Choroid plexus epithelial cell (primary cell): ENCODE results near the gene MT1A.

Source experiments
- DNase-seq: peaks from one replicate; pipeline ENCODE4 v3.0.0-alpha.2; 2010; ENCODE audit warnings: low read depth
- H3K4me3 ChIP-seq: 2 replicates; pipeline ENCODE4 v1.5.1; 2011; ENCODE audit warnings: low read depth, mild to moderate bottlenecking, control low read depth, low read length, moderate library complexity
- TF ChIP-seq, protein P1 (sequence below): conservative IDR thresholded peaks from 2 replicates; pipeline ENCODE4 v1.5.1; 2011; ENCODE audit warnings: low read depth, mild to moderate bottlenecking, control low read depth, inconsistent platforms, low read length, moderate library complexity

Gene MT1A

DNA sequence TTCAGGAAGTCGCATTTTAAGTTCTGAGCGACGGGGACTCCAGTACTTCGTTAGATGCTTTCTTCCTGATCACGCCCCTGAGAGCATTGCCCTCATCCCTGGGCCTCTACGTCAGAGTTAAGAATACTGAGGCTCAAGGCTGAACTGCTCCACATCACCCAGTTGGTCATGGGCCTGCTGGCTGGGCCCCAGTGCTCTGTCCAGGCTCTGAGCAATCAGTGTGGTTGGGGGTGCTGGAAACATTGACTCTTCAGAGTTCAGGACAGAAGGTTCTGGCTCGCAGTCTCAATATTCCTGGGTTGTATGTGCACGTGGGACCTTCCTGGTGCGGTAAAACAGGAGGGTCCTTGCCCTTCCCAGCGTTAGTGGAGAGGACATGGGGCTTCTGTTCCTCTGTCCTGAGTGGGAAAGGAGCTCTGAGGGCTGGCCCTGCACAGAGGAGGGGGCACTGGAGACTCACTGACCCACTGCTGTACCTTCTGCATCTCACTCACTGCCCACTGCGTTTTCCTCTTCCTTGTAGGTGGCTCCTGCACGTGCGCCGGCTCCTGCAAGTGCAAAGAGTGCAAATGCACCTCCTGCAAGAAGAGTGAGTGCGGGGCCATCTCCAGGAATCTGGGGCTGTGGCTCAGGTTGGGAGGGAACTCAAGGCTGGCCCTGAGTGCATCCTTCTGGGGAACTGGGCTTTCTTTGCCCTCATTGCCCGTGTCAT, 12.4 kb upstream of the MT1A start:
- TF ChIP-seq, protein P1, sequence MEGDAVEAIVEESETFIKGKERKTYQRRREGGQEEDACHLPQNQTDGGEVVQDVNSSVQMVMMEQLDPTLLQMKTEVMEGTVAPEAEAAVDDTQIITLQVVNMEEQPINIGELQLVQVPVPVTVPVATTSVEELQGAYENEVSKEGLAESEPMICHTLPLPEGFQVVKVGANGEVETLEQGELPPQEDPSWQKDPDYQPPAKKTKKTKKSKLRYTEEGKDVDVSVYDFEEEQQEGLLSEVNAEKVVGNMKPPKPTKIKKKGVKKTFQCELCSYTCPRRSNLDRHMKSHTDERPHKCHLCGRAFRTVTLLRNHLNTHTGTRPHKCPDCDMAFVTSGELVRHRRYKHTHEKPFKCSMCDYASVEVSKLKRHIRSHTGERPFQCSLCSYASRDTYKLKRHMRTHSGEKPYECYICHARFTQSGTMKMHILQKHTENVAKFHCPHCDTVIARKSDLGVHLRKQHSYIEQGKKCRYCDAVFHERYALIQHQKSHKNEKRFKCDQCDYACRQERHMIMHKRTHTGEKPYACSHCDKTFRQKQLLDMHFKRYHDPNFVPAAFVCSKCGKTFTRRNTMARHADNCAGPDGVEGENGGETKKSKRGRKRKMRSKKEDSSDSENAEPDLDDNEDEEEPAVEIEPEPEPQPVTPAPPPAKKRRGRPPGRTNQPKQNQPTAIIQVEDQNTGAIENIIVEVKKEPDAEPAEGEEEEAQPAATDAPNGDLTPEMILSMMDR: no peak
- DNase-seq: peak; percentile 83
- H3K4me3 ChIP-seq: peak overlapping the region; percentile 72

DNA sequence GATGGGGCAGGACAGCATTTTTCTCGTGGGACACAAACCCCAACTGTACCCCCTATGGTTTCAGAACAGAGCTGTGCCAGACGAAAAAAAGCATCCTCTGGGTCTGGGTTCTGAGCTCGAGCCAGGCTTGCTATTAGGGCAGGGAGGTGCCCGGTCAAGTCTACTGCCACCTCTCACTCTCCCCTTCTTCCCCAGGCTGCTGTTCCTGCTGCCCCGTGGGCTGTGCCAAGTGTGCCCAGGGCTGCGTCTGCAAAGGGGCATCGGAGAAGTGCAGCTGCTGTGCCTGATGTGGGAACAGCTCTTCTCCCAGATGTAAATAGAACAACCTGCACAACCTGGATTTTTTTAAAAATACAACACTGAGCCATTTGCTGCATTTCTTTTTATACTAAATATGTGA, 11.8 kb upstream of the MT1A start:
- peak overlapping the region; percentile 72 for H3K4me3 ChIP-seq
- TF ChIP-seq, protein P1: no peak
- no peak for DNase-seq

DNA sequence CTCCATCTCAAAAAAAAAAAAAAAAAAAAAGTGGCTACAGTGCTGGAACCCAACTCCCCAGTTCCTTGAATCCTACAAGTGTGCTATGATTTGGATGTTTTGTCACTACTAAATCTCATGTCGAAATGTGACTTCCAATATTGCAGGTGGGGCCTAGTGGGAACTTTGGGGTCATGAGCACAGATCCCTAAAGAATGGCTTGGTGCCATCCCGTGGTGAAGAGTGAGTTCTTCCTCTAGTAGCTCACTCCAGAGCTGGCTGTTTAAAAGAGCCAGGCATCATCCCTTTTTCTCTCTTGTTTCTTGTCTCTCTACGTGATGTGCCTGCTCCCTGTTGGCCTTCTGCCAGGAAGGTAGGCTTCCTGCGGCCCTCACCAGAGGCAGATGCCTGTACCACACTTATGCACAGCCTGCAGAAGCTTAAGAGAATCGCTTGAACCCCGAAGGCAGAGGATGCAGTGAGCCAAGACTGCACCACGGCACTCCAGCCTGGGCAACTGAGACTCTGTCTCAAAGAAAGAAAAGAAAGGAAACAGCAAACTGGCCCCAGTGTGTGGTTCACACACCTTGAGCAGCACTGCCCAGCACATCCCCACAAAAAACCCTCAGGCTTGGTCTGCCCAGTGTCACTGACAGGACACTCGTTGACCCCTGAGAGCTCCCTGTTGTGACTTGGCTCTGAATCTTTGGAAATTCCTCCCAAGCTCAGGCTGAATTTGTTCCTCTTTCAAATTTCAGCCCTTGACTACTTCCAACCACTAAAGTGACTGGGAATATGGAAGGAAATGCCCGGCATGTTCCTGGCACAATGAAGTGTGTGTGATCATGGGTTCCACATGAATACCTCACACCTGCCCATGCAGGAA, 9.7 kb upstream of the MT1A start:
- TF ChIP-seq, protein P1: peak; percentile 7
- H3K4me3 ChIP-seq: no peak overlapping the region
- peak; percentile 33 for DNase-seq

DNA sequence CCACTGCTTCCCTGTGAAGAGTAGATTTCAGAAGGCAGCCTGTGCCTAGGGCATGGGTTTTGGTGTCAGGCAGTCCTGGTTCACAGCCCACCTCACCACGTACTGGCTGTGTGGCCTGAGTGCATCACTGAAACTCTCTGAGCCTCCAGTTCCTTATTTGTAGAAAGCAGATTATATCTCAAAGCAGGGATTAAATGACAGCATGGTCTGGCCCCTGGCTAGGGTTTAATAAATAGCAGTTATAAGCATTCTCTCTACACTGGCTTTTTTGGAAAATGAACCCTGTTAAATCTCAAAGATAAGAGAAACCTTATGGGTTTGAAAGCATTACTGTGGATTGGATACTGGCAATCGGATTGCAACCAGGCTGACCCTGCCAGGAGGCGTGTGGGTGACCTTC, 8.9 kb upstream of the MT1A start:
- TF ChIP-seq, protein P1: no peak
- DNase-seq: no peak
- no peak overlapping the region for H3K4me3 ChIP-seq

DNA sequence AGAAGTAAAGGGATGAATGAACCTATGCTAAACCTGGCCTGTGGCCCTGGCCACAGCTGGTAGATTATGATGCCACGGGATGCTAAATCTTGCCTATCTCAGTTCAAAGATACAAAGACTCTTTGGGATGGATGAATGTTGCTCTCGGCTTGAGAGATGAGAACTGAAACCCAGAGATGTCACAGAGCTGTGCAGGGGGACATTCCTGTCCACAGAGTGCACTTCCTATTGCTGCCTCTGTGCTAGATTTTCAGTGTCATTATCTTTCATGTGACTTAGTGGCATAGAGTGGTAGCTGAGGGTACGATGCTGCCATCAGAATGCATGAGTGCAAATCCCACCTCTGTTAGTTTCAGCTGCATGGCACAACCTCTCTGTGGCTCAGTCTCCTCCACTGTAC, 8.3 kb upstream of the MT1A start:
- no peak for DNase-seq
- TF ChIP-seq, protein P1: no peak
- no peak overlapping the region for H3K4me3 ChIP-seq

DNA sequence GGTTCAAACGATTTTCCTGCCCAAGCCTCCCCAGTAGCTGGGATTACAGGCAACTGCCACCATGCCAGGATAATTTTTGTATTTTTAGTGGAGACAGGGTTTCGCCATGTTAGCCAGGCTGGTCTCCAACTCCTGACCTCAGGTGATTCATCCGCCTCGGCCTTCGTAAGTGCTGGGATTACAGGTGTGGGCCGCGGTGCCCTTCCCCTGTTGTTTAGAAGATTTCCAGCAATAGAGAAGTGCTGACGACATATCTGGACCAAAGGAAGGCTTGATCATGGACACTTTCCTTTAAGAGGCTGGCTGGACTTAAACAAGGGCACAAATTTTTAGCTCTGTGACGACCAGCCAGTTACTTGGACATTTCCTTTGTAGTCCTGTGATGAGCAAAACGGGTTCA, 7.3 kb upstream of the MT1A start:
- TF ChIP-seq, protein P1: no peak
- no peak overlapping the region for H3K4me3 ChIP-seq
- no peak for DNase-seq
